Endothelial cell (in vitro differentiated cells): ENCODE data around the gene SLC15A5. TPM values are rescaled to one million over a fixed set of nuclear protein-coding genes. Genes with fewer than 3 reads are reported as not detected.

Experiments
- DNase-seq: peaks from one replicate; pipeline ENCODE4 v3.0.0; 2021; ENCODE audit warnings: low spot score
- H3K27ac Mint-ChIP-seq: one replicate; pipeline ENCODE4 v1.8.0; 2021; ENCODE audit warnings: mixed read lengths, inconsistent platforms; ENCODE audit not compliant: unreplicated experiment
- H3K27me3 Mint-ChIP-seq: one replicate; pipeline ENCODE4 v1.8.0; 2021; ENCODE audit warnings: mild to moderate bottlenecking, moderate library complexity, mixed read lengths, inconsistent platforms; ENCODE audit not compliant: unreplicated experiment
- H3K36me3 Mint-ChIP-seq: one replicate; pipeline ENCODE4 v1.8.0; 2021; ENCODE audit warnings: mild to moderate bottlenecking, low read depth, mixed read lengths, inconsistent platforms; ENCODE audit not compliant: unreplicated experiment
- H3K4me1 Mint-ChIP-seq: one replicate; pipeline ENCODE4 v1.8.0; 2021; ENCODE audit warnings: mild to moderate bottlenecking, mixed read lengths, inconsistent platforms; ENCODE audit not compliant: unreplicated experiment
- H3K4me3 Mint-ChIP-seq: one replicate; pipeline ENCODE4 v1.8.0; 2021; ENCODE audit warnings: mild to moderate bottlenecking, mixed read lengths, inconsistent platforms; ENCODE audit not compliant: unreplicated experiment
- H3K9me3 Mint-ChIP-seq: one replicate; pipeline ENCODE4 v1.8.0; 2021; ENCODE audit warnings: mixed read lengths, inconsistent platforms; ENCODE audit not compliant: unreplicated experiment
- total RNA-seq: library from RNA; stranded (reverse); fragmentation: NEBNext Ultra II Directional; extraction: Animal tissue kit (Norgen Biotek cat#: 25700); gene quantifications from one replicate; pipeline ENCODE4 v1.2.1, GENCODE V29; 2021; ENCODE audit not compliant: unreplicated experiment
- TF ChIP-seq, protein P1 (sequence below): fragments of 200-600 bp; sonication (generic); IDR thresholded peaks from one replicate; pipeline ENCODE4 v1.5.0; 2021; ENCODE audit warnings: antibody characterized with exemption; ENCODE audit not compliant: unreplicated experiment

SLC15A5 gene
- total RNA-seq, 1 donor from 2014 or later = not detected

DNA sequence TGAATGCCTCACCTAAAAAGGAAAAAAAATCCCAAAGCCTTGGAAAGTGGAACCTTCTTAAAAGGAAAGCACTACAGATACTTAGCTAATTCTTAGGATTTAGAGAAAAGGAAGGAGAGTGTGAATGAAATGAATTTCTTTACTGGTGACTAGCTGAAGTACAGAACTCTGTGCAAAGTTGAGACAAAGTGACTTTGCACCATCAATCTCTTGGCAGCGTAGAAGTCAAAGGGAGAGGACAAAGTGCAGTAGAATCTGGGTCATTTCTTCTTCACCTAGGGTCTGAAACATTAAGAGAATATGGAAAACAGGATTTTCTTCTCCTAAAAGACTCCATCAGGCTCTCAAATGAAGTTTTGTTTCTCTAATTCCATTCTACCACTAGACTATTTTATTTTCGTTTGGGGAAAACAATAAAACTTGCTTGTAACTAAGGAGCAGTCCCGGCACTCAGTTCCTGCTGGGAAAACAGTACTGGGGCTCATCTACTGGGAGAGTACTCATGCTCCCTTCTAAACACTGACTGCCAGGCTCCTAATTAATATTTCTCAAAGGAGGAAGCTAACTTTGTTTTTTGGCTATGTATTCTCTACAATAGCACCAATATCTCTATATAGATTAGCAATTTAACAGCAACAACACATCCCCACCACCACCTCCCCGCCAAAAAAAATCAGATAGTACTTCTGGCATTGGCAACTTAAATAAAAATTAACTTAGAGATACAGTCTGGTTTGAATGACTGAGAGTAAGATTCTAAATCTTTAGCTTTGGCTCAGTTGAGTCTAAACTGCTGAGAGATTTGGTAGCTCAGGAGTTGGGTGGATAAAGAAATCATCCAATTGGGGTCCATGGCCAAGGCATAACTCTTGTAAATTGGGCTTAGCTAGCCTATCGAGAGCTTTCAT, 110.7 kb downstream of the SLC15A5 start:
- Mint-ChIP-seq H3K4me1 (no peaks in the 10 kb centered on the region), H3K27me3 (no peaks in the 10 kb centered on the region), H3K36me3 (no peaks in the 10 kb centered on the region), H3K27ac (no peak overlapping the region), H3K4me3 (no peak overlapping the region), H3K9me3 (no peaks in the 10 kb centered on the region)
- DNase-seq = no peak
- TF ChIP-seq, protein P1, sequence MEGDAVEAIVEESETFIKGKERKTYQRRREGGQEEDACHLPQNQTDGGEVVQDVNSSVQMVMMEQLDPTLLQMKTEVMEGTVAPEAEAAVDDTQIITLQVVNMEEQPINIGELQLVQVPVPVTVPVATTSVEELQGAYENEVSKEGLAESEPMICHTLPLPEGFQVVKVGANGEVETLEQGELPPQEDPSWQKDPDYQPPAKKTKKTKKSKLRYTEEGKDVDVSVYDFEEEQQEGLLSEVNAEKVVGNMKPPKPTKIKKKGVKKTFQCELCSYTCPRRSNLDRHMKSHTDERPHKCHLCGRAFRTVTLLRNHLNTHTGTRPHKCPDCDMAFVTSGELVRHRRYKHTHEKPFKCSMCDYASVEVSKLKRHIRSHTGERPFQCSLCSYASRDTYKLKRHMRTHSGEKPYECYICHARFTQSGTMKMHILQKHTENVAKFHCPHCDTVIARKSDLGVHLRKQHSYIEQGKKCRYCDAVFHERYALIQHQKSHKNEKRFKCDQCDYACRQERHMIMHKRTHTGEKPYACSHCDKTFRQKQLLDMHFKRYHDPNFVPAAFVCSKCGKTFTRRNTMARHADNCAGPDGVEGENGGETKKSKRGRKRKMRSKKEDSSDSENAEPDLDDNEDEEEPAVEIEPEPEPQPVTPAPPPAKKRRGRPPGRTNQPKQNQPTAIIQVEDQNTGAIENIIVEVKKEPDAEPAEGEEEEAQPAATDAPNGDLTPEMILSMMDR = no peak

DNA sequence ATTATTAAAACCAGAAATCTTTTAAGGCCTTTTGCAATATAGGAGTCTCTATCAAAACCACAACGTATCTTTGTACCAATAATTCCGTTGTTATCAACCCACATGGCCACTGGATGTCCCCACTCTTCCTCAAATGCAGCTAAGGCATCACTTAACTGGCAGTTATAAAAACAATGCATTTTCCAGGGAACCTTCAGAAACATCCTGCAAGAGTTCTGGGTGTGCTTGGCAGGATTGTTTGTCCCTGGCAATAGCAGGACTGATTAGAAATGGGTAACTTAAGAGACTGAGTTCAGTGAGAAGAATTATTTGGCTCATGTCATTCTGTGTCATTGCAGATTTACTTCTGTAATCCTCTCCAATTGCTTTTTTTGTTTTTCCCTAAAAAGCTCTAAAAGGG, 112.0 kb downstream of the SLC15A5 start:
- TF ChIP-seq, protein P1 = peak; percentile 13
- Mint-ChIP-seq H3K27me3 (no peaks in the 10 kb centered on the region), H3K9me3 (no peaks in the 10 kb centered on the region), H3K36me3 (no peaks in the 10 kb centered on the region), H3K4me1 (no peaks in the 10 kb centered on the region), H3K4me3 (no peak overlapping the region), H3K27ac (no peak overlapping the region)
- peak; percentile 34 for DNase-seq

DNA sequence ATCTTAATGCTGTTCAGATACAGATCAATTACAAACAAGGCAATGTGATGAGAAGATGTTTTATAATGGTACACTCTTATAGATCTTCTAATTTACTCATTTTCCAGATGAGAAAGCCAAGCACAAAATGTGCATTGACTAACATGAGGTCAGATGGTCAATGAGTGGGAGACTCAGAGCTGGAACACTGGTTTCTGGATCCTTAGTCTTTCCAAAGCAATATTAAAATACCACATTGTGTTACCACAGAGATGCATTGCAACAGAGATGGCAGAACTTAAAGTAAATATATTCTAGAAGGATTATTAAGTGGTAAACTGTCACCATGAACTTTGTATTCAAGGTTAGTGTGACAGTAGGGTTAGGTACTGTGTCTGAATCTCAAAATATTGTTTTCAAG, 113.6 kb downstream of the SLC15A5 start:
- Mint-ChIP-seq H3K36me3 (no peaks in the 10 kb centered on the region), H3K27ac (no peak overlapping the region), H3K9me3 (no peaks in the 10 kb centered on the region), H3K27me3 (no peaks in the 10 kb centered on the region), H3K4me3 (no peak overlapping the region), H3K4me1 (no peaks in the 10 kb centered on the region)
- DNase-seq = no peak
- TF ChIP-seq, protein P1 = no peak

DNA sequence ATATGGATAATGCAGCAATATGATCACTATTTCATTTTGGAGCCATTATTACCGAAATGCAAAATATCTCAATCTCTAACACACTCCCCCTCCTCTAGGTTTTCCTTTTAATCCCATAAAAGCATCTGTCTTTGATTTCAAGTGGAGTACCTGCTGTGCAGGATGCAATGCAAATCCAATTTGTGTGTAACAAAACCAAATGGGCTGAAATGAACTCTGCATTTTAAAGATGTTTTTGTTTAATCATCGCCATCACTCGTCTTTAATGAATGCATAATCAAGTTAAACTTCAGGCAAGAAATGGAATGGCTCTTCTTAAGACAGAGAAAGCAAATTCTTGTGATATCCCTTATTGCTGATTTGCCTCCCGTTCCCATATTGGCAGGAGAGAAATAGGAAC, 114.3 kb downstream of the SLC15A5 start:
- TF ChIP-seq, protein P1 = no peak
- Mint-ChIP-seq H3K4me1 (no peaks in the 10 kb centered on the region), H3K4me3 (no peak overlapping the region), H3K27me3 (no peaks in the 10 kb centered on the region), H3K9me3 (no peaks in the 10 kb centered on the region), H3K36me3 (no peaks in the 10 kb centered on the region), H3K27ac (no peak overlapping the region)
- DNase-seq = no peak

DNA sequence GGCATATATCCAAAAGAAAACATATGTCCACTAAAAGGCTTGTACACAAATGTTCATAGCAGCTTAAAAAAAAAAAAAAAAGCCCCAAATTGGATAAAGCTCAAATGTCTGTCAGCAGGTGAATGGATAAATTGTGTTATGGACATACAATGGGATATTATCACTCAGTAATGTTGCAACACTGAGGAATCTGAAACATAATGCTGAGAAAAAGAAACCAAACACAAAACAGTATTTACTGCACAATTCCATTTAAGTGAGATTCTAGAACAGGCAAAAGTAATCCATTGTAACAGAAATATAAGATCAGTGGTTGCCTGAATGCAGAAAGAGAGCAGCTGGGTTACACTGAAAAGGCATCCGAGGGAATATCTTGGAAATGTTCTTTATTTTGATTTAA, 117.9 kb downstream of the SLC15A5 start:
- Mint-ChIP-seq H3K27ac (no peak overlapping the region), H3K4me1 (no peaks in the 10 kb centered on the region), H3K36me3 (no peaks in the 10 kb centered on the region), H3K4me3 (no peak overlapping the region), H3K27me3 (peaks cover 2% of the 10 kb centered on the region), H3K9me3 (no peaks in the 10 kb centered on the region)
- TF ChIP-seq, protein P1 = no peak
- no peak for DNase-seq
